Activated naive CD4-positive, alpha-beta T cell (primary cell): ENCODE results near the gene NUP210L.

ENCODE experiments used
- DNase-seq, 4 experiments: peaks; one replicate each; lab custom pipeline; 2025; lab: John Stamatoyannopoulos, UW

Gene NUP210L

GRCh38 chr1:153944005-153944826 is 210.7 kb downstream of the NUP210L start:
- no peak for DNase-seq

- no peak for DNase-seq
Measured at GRCh38 chr1:153942766-153943549, 211.9 kb downstream of the NUP210L start.
